ENCODE measurements around the gene SELENOI.
"Not testable (repeated sequence)": the region's sequence is repeated elsewhere in the genome, so short reads cannot be mapped to it uniquely, and the experiment has no call there.

DNA sequence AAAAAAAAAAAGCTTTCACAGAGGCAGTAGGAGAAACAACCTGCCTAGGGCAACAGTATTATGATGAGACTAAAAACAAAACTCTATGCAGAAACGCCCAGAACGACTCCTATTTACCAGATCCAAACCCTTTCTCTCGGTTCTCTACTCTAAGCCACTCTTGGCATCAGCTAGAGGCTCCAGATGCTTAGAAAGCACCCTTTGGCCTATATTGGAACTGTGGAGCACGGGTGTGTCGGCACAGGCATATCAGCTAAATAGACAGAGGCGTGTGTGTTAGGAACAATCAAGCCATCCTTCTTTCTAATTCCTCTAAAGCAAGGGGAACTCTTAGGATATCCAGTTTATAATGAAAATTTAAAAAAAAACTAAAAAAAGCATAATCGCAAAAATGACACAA is 40.8 kb upstream of the SELENOI start:
- not testable (repeated sequence) for TF ChIP-seq POLR2A, POLR2AphosphoS5 (IDR thresholded peaks at IDR 0.05)
- TF ChIP-seq, protein P1, sequence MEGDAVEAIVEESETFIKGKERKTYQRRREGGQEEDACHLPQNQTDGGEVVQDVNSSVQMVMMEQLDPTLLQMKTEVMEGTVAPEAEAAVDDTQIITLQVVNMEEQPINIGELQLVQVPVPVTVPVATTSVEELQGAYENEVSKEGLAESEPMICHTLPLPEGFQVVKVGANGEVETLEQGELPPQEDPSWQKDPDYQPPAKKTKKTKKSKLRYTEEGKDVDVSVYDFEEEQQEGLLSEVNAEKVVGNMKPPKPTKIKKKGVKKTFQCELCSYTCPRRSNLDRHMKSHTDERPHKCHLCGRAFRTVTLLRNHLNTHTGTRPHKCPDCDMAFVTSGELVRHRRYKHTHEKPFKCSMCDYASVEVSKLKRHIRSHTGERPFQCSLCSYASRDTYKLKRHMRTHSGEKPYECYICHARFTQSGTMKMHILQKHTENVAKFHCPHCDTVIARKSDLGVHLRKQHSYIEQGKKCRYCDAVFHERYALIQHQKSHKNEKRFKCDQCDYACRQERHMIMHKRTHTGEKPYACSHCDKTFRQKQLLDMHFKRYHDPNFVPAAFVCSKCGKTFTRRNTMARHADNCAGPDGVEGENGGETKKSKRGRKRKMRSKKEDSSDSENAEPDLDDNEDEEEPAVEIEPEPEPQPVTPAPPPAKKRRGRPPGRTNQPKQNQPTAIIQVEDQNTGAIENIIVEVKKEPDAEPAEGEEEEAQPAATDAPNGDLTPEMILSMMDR (IDR thresholded peaks at IDR 0.05), result not testable (repeated sequence)
